GM19328 (cell line): ENCODE measurements around the gene NKD1.

Source experiments
- ATAC-seq: cut with Tn5 transposase; IDR thresholded peaks from one replicate; pipeline ENCODE4 v1.9.1; 2021; ENCODE audit warnings: mild to moderate bottlenecking, moderate library complexity; ENCODE audit not compliant: unreplicated experiment

The NKD1 gene

DNA sequence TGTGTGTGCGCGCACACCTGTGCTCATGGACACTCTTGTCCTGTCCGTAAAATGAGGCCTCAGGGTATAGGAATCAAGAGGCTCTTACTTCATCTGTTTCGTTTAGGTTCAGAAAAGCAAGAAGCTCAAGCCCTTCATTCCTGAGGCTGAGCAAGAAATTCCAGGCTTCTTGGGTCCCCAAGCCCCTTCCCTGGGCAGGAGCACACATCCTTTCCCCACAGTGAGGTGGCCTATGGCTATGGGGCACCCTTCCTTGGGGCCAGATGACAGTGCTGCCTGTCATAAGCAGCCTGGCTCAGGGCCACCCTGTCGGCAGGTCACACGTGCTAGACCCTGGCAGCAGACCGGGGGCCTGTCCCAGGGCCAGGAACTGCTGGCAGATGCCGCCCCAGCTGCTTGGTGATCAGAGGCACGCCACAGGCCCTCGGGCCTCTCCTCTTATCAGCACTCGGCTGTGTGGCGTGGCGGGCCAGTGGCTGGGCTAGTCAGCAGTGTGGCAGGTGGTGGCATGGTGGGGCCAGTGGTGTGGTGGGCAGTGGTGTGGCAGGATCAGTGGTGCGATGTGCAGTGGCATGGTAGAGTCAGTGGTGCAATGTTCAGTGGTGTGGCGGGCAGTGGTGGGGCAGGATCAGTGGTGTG lies 50.2 kb downstream of the NKD1 start:
- no peak for ATAC-seq

DNA sequence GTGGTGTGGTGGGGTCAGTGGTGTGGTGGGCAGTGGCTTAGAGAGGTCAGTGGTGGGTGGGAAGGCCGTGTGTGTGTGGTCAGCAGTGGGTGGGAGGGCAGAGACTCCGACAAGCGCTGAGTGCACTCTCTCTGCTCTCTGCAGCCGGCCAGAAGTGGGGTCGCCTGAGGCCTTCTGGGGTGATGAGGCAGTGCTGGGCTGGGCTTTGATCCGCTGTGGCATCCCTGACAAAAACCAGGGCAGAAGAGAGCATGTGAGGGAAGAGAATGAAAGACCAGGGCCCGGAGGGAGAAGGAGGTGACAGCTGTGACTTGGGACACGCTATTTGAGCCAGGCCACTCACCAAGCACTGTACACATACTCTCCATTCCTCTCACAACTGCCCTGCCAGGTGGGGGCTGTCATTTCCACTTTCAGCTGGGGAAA lies 50.8 kb downstream of the NKD1 start:
- ATAC-seq = no peak

DNA sequence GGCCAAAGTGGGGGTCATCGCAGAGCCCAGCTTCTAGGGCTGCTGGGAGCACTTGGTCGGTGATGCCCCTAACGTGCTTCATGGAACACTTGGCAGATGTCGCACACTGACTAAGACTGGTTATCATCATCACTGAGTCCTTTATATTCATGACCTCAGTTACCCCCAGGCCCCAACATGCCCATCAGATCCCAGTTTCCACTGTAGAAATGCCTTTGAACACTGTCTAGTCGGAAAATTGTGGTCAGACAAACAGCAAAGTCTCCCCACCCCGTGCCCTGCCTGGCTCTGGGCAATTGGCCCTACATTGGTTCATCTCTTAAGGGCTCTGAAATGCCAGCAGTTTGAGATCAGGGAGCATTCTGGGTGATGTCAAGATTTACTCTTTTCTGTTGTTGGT lies 51.3 kb downstream of the NKD1 start:
- no peak for ATAC-seq

DNA sequence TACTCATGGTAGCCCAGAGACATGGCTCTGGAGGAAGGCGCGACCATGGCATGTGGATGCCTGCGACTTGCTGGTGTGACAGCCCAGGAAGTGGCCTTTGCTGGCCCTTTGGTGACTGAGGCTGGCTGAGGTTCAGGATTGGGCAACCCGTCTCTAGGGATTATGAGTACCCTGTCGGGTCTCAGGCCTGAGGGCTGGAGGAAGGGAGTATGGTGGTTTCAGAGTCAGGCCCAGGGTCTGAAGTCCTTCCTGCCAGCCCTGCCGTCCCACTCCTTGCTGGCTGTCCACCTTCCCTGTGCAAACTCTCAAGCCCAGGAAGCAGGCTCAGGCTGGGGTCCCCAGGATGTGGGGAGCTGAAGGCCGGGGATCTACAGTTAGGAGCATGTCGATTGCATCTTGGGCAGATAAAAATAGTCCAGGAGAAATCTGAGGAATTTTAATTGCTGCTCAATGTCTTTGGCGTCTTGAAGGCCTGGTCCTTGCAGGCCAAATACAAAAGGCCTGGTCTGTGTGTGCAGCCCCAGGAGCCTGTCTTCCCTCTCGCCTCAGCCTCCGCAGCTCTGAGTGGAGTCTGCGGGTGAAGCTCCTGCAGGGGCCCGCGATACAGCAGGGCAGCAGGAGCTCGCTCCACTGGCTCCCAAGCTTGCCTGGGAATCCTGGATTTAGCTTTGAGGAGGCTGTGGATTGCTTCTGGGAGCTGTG lies 52.5 kb downstream of the NKD1 start:
- ATAC-seq = no peak

DNA sequence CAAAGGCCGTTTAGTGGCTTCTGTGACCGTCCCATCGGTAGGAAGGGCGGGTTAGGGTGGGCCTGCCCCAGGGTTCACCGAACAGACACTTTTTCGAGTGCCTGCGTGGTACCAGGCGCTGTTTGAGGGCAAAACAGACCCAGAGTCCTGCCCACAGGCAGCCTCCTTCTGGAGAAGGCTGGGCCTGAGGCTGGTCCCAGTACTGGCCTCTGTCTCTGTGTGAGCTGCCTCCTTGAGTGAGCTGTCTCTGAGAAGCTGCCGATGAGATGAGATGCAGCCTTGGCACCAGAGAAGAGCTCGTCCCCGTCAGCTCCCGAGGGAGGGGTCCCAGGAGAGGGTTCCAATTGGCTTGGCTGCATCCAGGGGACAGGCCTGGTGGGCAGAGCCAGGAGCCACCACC lies 53.1 kb downstream of the NKD1 start:
- no peak for ATAC-seq

DNA sequence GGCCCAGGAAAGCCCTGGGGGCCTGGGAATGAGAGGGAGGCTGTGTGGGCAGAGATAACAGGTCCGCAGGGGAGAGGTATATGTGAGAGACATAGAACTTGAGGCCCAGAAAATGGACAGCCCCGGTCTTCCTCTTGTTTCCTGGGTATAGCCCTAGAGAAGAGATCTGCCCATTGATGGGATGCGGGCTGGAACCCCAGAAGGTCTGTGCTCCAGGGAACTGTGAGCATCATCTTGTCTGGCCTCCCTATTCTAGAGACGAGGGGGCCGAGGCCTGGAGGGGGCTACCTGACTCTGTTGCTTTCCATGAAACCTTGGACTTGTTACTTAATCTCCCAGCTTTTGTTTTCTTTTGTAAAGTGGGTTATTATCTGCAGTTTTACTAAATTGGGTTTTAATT lies 53.9 kb downstream of the NKD1 start:
- ATAC-seq = no peak

DNA sequence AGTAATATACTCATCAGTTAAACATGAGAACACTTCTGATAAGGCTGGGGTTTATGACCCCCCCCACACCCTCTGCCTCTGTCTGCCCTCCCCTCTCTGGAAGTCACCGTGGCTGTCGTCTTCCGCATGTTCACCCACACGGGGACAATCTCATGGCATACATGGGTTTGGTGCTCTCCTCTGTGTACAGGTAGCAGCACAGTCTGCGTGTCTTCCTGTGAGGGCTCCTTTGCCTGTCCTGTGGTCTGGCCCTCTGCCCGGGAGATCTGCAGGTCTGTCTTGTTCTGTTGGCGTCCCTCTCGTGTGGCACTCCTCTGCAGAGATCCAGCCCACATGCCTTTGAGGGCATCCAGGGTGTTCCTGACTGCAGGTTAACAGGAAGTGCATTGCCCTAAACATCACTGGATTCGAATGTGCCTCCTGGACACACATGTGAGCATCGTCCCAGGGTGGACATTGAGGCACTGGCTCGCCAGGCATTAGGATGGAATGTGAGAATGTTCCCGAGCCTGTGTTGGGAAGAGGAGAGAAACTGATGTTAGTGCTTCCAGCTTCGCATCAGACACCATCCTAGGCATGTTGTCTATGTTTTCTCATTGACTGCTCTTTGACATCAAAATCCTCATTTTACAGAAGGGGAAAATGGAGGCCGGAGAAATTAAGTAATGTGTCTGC lies 54.5 kb downstream of the NKD1 start:
- ATAC-seq = no peak

DNA sequence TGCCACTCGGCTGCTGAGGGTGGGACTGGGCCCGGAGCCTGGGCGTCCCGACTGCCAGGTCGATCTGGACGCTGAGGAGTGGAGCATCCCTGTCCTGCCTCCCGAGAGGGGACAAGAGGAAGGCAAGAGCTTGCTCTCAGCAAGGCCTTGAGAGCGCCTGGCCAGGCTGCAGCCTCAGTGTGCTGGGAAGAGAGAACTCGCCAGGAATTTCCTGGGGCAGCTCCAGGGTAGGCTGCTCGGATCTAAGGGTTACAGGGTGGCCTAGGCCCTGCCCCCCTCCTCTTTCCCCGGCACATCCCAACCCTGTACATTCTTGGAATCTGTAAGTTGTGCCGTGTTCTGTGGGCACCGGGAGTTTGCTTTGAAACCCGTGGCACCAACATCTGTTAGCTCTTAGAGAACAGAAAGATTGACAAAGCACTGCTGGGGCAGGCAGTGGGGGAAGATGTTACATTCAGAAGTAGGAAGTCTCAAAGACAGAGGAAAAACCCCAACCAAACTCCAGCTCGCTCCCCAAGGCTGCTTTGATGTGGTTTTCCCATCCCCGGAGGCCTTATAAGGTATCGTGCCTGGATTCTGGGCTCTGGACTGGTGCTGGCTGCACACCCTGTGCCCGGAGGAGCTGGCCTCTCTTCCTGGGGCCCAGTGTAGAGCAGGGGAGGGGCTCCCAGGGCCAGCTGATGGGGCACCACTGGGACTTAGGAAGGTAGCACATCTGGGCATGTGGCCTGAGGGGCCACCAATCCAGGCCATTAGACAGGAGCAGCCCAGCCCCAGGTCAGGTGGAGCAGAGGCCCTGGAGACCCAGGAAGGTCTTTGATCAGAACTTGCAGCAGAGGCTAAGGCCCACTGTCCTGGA lies 55.2 kb downstream of the NKD1 start:
- no peak for ATAC-seq

DNA sequence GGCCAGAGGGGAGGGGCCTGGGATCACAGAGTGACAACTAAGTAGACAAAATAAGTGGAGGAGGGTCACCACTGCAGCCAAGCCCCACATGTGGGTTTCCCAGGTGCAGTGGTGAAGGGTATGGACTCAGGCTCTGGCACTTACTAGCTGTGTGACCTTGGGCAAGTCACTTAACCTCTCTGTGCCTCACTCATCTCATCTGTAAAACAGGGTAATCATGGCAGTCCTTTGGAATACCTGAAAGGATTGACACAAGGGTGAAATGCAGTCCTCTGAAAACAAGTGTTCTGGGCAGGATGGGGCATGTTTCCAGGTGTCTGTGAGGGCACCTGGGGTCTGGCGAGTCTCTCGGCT lies 55.8 kb downstream of the NKD1 start:
- no peak for ATAC-seq

DNA sequence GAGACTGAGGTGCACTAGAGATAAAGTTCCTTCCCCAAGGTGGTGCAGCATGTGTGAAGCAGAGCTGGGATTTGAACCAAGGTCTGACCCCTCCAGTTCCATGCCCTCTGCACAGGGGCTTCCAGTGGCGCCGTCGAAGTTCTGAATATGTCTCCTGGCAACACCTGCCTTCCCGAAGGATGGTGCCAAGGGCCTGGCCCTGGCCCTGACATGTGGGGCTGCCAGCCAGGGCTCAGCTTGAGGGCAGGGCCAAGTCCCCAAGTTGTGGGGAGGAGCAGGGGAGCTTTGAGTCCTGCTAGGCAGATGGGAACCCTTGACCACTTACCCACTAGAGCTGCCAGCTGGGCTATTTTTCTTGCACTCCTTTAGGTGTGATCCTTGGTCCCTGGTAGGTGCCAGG lies 56.4 kb downstream of the NKD1 start:
- ATAC-seq = no peak

DNA sequence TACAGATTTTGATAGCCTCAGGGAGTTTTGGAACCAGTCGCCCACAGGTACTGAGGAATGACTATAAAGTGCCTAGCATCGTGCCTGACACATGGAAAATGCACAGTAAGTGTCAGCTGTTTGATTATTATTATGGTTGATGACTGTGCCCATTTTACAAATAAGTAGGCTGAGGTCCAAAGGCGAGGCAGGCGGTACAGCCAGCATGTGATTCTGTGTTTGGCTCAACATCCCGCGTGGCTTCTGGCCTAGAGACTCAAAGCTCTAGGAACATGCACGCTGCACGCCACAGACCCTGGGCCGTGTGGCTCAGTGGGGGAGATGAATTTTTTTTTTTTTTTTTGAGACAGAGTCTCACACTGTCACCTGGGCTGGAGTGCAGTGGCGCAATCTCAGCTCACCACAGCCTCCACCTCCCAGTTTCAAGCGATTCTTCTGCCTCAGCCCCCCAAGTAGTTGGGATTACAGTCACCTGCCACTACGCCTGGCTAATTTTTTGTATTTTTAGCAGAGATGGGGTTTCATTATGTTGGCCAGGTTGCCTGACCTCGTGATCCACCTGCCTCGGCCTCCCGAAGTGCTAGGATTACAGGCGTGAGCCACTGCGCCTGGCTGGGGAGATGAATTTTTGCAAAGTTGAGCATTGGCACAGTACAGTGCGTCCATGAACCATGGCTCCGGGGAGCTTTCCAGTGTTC lies 57.7 kb downstream of the NKD1 start:
- ATAC-seq = no peak

DNA sequence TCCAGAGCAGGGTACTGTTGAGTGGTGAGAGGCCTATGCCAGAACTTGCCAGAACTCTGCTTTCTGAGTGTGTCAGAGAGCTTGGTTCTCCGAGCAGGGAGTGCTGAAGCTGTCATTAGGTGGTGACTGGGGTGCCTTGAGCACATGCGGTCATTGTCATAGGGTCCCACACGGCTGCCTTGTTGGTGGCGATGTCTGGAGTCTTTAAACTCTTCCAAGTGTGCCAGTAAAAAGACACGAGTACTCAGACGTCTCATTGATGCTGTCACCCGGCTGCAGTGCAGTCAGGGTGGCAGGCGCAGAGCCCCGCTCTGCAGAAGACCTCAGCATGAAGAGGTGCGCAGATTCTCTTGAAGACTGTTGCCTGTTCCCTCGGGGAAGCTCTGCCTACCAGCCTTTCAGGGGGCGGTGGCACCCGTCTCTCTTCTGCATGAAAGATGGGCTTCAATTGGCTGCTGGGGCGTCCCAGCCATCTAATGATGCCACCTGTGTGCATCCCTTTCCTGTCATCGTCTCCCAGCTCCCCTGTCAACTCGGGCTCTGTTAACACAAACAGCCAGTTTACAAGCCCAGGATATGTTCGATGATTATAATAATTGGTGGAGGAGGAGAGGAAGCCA lies 58.3 kb downstream of the NKD1 start:
- no peak for ATAC-seq

DNA sequence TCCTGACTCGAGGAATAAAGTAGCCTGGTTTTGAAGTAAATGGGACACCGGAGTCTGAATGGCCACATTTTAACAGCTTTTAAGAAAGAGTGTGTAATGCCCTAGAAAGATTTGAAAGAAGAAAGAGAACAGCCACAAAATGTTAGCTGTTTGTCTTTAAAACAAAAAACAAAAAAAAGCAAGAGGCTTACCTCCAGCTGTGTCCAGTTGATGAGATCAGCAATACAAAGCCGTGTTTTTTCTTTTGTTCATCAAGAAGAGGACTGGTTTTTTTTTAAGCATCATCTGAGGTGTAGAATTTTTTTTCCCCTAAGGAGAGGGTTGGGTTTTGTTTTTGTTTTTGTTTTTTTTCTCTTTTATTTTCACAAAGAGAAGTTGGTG lies 58.8 kb downstream of the NKD1 start:
- ATAC-seq = no peak

DNA sequence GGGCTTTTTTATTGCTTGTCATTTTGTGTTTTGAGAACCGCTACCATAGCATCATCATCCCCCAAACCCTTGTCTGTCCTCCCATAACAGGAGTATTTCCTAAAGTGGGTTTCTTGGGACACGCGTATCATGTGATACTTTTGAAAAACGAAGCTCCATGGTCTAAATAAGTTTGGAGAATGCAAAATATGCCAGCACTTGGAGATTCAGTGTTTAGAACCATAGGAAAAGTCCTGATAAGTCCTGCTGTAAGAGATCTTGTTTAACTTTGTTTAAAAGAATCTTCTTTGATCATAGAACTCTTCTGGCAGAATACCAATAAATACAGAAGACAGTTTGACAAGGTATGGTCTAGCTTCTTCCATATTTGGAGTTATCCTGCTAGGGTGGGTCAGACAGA lies 59.3 kb downstream of the NKD1 start:
- ATAC-seq = no peak

DNA sequence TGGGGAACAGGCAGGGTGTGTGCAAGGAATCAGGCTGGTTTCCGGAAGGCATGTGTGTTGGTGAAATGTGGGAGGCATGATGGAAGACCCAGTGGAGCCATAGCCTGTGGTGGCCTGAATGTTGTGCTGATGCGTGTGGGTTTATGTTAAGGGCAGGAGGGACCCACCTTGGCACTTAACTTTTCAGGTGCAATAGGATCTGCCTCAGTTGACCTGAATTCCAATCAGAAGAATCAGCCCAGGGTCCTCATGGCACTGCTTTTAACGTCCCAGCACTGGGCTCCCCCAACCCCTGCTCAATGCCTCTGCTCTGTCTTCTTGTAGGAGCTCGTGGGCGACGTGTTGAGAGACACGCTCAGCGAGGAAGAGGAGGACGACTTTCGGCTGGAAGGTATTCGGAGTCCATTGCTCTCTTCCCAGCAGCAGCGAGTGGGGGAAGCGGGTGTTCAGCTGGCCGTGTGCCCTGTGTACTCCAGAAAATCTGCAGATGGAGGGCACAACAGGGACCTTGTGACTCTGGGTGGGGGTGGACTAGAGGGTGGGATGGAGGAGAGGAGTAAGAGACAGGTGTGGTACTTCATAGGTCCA lies 59.9 kb downstream of the NKD1 start:
- ATAC-seq = no peak

DNA sequence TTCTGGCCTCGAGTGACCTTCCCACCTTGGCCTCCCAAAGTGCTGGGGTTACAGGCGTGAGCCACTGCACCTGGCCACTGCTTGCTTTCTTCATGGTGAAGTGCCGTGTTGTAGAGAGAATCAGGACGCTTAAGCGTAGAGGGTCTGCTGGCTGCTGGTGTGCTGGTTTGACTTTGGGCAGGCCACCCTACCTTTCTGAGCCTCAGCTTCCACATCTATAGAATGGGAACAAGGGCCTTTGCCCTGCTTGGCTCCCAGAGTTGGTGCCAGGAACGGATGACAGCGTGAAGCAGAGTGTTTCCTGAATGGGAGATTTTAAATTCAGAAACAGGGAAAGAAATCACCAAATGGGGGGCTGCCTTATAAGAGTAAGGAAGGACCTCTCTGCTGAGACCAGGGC lies 60.9 kb downstream of the NKD1 start:
- ATAC-seq = no peak

DNA sequence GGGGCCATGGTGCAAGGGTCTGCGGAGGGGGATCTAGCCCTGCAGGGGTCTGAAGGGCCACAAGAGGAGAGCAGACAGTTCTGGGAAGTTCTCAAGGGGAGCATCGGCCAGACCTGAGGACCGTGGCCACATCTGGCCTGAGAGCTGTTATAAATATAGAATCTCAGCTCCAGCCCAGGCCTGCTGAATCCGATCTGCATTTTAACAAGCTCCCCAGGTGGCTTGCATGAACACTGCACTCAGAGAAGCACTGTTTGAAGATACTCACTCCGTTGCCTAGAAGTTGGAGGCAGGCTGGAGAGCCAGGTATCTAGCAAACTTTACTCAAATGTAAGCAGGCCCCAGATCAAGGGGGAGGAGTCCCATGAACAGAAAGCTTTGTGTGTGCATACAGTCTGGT lies 61.3 kb downstream of the NKD1 start:
- no peak for ATAC-seq

DNA sequence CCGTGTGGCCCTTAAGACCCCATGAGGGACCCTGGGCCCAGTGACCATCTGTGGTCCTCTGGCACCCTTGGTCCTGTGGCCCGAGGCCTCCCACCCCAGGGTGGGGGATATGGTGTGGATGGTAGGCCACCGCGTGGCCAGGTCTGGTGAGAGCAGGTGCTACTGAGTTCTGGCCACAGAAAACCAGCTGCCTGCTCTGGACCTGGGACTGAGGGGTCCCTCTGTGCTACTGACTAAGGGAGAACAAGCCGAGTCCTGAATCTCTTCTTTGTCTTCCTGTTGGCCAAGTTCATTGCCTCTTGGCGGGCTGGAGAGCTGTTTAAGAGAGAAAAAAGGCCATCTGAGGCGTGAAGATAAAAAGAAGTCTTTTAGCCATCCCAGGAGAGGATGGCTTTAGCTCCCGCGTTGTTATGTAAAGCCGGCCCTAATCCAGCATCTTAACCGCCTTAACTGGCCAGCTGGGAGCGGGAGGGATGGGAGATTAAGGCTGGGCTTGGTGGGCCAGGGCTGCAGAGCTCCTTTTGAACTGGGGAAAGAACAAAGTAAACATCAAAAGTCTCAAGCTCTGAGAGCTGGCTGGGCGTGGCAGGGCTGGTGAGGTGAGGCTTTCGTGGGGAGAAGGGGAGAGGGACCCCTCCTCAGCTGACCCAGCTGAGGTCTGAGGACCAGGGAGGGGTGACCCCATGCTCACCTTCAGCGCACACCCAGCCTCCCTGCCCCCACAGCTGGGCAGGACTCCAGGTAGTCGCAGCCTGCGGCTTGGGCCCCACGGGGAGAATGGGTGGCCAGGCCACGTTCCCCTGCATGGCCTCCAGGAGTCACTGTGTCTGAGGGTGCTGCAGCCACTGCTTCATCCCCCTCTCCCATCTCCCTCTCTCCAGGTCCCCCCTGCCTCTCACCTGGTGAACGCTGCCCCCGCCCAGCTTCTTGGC lies 62.4 kb downstream of the NKD1 start:
- no peak for ATAC-seq

DNA sequence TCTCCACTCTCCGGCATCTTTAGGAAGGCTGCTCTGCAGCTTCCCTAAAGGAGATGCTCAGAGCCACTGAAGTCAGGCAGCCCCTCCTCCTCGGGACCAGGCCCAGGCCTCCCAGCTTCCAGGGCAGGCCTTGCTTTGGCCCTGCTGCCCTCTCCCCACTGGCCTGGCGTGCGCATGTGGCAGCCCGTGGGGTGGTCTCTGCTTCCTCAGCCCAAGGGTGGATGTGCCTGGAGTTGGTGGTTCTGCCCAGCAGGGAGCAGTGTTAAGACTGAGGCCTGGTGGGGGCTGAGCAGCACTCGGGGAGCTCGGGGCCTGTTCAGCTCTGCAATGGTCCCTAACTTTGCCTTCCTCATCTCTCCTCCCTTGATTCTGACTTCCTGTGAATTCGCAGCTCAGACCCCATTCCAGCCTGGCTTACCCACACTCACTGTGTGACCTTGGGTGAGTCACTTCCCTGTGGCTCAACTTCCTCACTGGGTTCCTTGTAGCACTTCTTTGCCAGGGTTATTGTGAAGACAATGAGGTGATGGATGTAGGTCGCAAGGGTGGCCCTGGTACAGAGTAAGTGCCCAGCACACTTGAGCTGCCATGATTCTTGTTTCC lies 63.2 kb downstream of the NKD1 start:
- no peak for ATAC-seq
